OCI-LY7 (cell line): ENCODE measurements around the gene EFNA2. TPM values are rescaled to one million over a fixed set of nuclear protein-coding genes. Genes with fewer than 3 reads are reported as not detected.

Experiments
- BruUV-seq: library from RNA; stranded (reverse); fragments of 400-500 nt; replicated peaks from 2 replicates; lab custom pipeline; 2021; lab: Mats Ljungman, UMichigan
- CTCF ChIA-PET: fragments of 300-600 bp; sonication (Branson Sonifier 250); formaldehyde crosslinking; loops from one replicate; lab custom pipeline; 2022; ENCODE audit warnings: antibody characterized with exemption; ENCODE audit not compliant: unreplicated experiment; lab: Charles Lee
- POLR2A ChIA-PET: fragments of 300-600 bp; sonication (Branson Sonifier 250); formaldehyde crosslinking; loops from one replicate; lab custom pipeline; 2022; ENCODE audit warnings: antibody characterized with exemption; lab: Charles Lee
- DNase-seq: peaks from one replicate; pipeline ENCODE4 v3.0.0-alpha.2; 2015; ENCODE audit warnings: low spot score
- H2AFZ ChIP-seq: fragments of 200-600 bp; sonication (generic), shearing (Covaris generic); 2 replicates; pipeline ENCODE4 v1.6.1; 2014; ENCODE audit warnings: mild to moderate bottlenecking, antibody characterized with exemption, low read length, moderate library complexity
- H3K27ac ChIP-seq: fragments of 200-600 bp; sonication (generic); 2 replicates; pipeline ENCODE4 v1.5.1; 2014; ENCODE audit warnings: mixed run types, low read depth, mild to moderate bottlenecking, moderate library complexity, low read length, inconsistent platforms; ENCODE audit not compliant: poor library complexity, severe bottlenecking
- H3K36me3 ChIP-seq: fragments of 200-600 bp; sonication (generic); 2 replicates; pipeline ENCODE4 v1.6.1; 2014; ENCODE audit warnings: mild to moderate bottlenecking, antibody characterized with exemption, low read length, moderate library complexity, mixed read lengths; ENCODE audit not compliant: insufficient read depth
- H3K4me1 ChIP-seq: fragments of 200-600 bp; sonication (generic); 2 replicates; pipeline ENCODE4 v1.5.1; 2014; ENCODE audit warnings: mild to moderate bottlenecking, low read length; ENCODE audit not compliant: insufficient read depth, poor library complexity, severe bottlenecking
- H3K4me2 ChIP-seq: fragments of 200-600 bp; sonication (generic); 2 replicates; pipeline ENCODE4 v1.6.1; 2014; ENCODE audit warnings: mild to moderate bottlenecking, low read length
- H3K4me3 ChIP-seq: fragments of 200-600 bp; sonication (generic); 2 replicates; pipeline ENCODE4 v1.5.1; 2014; ENCODE audit warnings: mild to moderate bottlenecking, low read depth, low read length; ENCODE audit not compliant: poor library complexity, severe bottlenecking
- H3K79me2 ChIP-seq: fragments of 200-600 bp; sonication (generic); 2 replicates; pipeline ENCODE4 v1.6.1; 2016; ENCODE audit warnings: low read depth, mild to moderate bottlenecking, low read length, moderate library complexity, mixed read lengths; ENCODE audit not compliant: insufficient read depth
- H3K9me2 ChIP-seq: fragments of 200-600 bp; sonication (generic); 2 replicates; pipeline ENCODE4 v1.6.1; 2016; ENCODE audit warnings: mild to moderate bottlenecking, low read length, mixed read lengths; ENCODE audit not compliant: insufficient read depth
- H3K9me3 ChIP-seq: fragments of 200-600 bp; sonication (generic); 2 replicates; pipeline ENCODE4 v1.6.1; 2014; ENCODE audit warnings: mild to moderate bottlenecking, mixed run types, low read length, mixed read lengths
- H4K20me1 ChIP-seq: fragments of 200-600 bp; sonication (generic); 2 replicates; pipeline ENCODE4 v1.6.1; 2014; ENCODE audit warnings: mild to moderate bottlenecking, antibody characterized with exemption, low read length, moderate library complexity, mixed read lengths; ENCODE audit not compliant: insufficient read depth
- EZH2phosphoT487 ChIP-seq: fragments of 200-600 bp; sonication (generic); IDR thresholded peaks from 2 replicates; pipeline ENCODE4 v1.6.1; 2018; ENCODE audit warnings: low read depth, borderline replicate concordance, mild to moderate bottlenecking, mixed run types, antibody characterized with exemption, low read length, moderate library complexity, mixed read lengths
- intact Hi-C: fragments of 100-400 bp; cut with micrococcal nuclease; formaldehyde crosslinking; loops from one replicate; pipeline ENCODE4 v1.10.0; 2022; ENCODE audit not compliant: unreplicated experiment
- total RNA-seq, 2 experiments: library from RNA; depleted of rRNA in 1 of 2; stranded (reverse); fragments of >200 nt in 1 of 2; shearing (Covaris generic) in 1 of 2; gene quantifications; 2 replicates each; pipeline ENCODE4 v1.2.3, GENCODE V29; 2014 to 2022
- TF ChIP-seq, protein P1 (sequence below): fragments of 200-600 bp; sonication (generic); conservative IDR thresholded peaks from 2 replicates; pipeline ENCODE4 v1.5.1; 2014; ENCODE audit warnings: mild to moderate bottlenecking, antibody characterized with exemption, low read length, moderate library complexity, mixed read lengths

Gene EFNA2
- total RNA-seq, 2 experiments from 2014 or later, result not detected

DNA sequence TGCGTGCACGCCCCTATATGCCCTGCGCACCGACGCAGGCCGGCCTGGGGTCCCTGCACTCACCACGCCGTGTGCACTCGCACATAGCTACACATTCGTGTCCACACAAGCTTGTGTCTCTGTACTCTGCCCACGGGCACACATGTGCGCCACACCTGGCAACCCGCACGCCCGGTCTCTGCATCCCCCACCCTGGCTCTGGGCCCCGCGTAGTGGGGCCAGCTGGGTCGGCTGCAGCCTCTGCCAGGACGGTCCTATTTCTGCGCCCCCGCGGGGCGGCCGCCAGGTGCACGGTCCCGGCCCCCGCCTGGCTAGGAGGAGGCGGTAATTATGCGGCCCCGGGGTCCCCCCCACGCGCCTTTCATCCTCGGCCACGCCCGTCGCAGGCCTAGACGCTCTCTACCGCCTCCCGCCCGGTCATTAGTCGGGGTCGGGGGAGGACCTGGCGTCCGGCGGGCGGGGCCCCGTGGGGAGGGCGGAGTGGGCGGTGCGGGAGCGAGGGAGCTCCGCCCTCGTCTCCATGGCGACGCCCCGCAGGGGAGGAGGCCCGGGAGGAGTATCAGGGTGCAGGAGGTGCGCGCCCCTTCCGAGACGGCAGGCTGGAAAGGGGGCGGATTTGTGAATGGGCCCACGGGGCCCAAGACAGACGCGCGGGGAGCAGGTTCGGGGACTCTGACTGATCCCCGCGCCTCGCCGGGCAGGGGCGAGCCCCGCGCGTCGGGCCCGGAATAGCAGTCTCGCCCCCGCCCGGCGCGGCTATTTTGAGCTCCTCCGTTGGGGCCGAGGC lies 19.4 kb upstream of the EFNA2 start:
- ChIA-PET POLR2A (interaction anchor here (1.0 to 1.4 kb wide), 2 partner anchors 9 to 22 kb away, joined by 3 to 4 read pairs; partner anchors contain the start of gene FAM174C), CTCF (interaction anchor here (0.6 to 1.7 kb wide), 2 partner anchors 15 to 22 kb away, joined by 3 to 24 read pairs; no protein-coding TSS in a partner anchor)
- H3K36me3 ChIP-seq, result peaks cover 23% of the 10 kb centered on the region
- peaks cover 76% of the 10 kb centered on the region for H3K4me1 ChIP-seq
- no peaks in the 10 kb centered on the region for H3K9me3 ChIP-seq
- TF ChIP-seq, protein P1, sequence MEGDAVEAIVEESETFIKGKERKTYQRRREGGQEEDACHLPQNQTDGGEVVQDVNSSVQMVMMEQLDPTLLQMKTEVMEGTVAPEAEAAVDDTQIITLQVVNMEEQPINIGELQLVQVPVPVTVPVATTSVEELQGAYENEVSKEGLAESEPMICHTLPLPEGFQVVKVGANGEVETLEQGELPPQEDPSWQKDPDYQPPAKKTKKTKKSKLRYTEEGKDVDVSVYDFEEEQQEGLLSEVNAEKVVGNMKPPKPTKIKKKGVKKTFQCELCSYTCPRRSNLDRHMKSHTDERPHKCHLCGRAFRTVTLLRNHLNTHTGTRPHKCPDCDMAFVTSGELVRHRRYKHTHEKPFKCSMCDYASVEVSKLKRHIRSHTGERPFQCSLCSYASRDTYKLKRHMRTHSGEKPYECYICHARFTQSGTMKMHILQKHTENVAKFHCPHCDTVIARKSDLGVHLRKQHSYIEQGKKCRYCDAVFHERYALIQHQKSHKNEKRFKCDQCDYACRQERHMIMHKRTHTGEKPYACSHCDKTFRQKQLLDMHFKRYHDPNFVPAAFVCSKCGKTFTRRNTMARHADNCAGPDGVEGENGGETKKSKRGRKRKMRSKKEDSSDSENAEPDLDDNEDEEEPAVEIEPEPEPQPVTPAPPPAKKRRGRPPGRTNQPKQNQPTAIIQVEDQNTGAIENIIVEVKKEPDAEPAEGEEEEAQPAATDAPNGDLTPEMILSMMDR, result no peak
- TF ChIP-seq EZH2phosphoT487, result no peak
- peak overlapping the region; percentile 97 for H3K4me2 ChIP-seq
- no TSS peak for BruUV-seq
- H3K79me2 ChIP-seq, result peaks cover 37% of the 10 kb centered on the region
- H3K9me2 ChIP-seq, result no peaks in the 10 kb centered on the region
- peak overlapping the region; percentile 82 for H3K4me3 ChIP-seq
- DNase-seq, result peak; percentile 93
- peak overlapping the region; percentile 32; the same call in 1 of the 2 replicates for H2AFZ ChIP-seq
- intact Hi-C loops, result loop anchor here (1.0 to 10.0 kb wide), 3 partner anchors 17 to 381 kb away; partner anchors contain the start of genes CNN2, RNU6-2 and TMEM259
- H3K27ac ChIP-seq, result peak overlapping the region; percentile 93
- H4K20me1 ChIP-seq, result peaks cover 3% of the 10 kb centered on the region; the same call in 1 of the 2 replicates

GRCh38 chr19:1266916-1267476 lies 18.7 kb upstream of the EFNA2 start:
- H4K20me1 ChIP-seq, result peaks cover 3% of the 10 kb centered on the region; the same call in 1 of the 2 replicates
- H3K9me3 ChIP-seq, result no peaks in the 10 kb centered on the region
- POLR2A ChIA-PET, result interaction anchor here (1.0 to 1.4 kb wide), 2 partner anchors 8 to 23 kb away, joined by 3 to 4 read pairs; partner anchors contain the start of gene FAM174C
- H2AFZ ChIP-seq, result peak overlapping the region; percentile 32; the same call in 1 of the 2 replicates
- intact Hi-C loops, result loop anchor here (1.0 to 10.0 kb wide), 4 partner anchors 18 to 380 kb away; partner anchors contain the start of genes CNN2, RNU6-2 and TMEM259
- peaks cover 30% of the 10 kb centered on the region for H3K36me3 ChIP-seq
- no peaks in the 10 kb centered on the region for H3K9me2 ChIP-seq
- H3K4me2 ChIP-seq, result peak overlapping the region; percentile 97
- BruUV-seq, result no TSS peak
- no peak for TF ChIP-seq EZH2phosphoT487
- TF ChIP-seq, protein P1, result peak; percentile 93
- peak overlapping the region; percentile 93 for H3K27ac ChIP-seq
- H3K79me2 ChIP-seq, result peaks cover 39% of the 10 kb centered on the region
- CTCF ChIA-PET, result interaction anchor here (0.6 to 1.7 kb wide), 2 partner anchors 15 to 23 kb away, joined by 3 to 24 read pairs; no protein-coding TSS in a partner anchor
- peaks cover 83% of the 10 kb centered on the region for H3K4me1 ChIP-seq
- DNase-seq, result peak; percentile 71
- H3K4me3 ChIP-seq, result peak overlapping the region; percentile 82
